NCI-H526 treated with DMSO at 0.1 percent for 48 hours (cell line): ENCODE data around the gene YAP1.
A peak's percentile ranks its signal among the peaks of the same experiment; 100 is the strongest.
"Not testable (repeated sequence)": the region's sequence is repeated elsewhere in the genome, so short reads cannot be mapped to it uniquely, and the experiment has no call there.

Experiments used
- DNase-seq: peaks from one replicate; lab custom pipeline; 2025; lab: John Stamatoyannopoulos, UW

Gene YAP1

DNA sequence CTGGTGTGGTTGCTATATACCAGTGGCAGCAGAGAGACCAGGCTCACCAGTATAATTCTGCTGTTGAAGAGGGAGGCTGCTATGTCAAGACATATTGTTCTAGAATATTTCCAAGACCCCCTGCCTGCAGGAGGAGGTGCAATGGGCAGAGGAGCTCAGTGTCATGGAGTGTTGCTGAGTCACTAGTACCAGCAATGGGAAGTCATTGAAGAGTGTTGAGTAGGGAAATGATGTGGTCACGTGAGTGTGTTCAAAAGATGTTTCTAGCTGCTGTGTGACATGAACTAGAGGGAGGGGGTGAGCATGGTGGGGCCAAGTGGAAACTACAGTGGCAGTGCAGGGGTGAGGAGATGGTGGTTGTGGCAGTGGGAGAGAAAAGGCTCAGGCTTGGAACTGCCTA lies 130.8 kb downstream of the YAP1 start:
- no peak for DNase-seq

GRCh38 chr11:102243399-102243884 lies 133.2 kb downstream of the YAP1 start:
- DNase-seq = no peak

- no peak for DNase-seq
Measured at GRCh38 chr11:102244681-102245409, 134.6 kb downstream of the YAP1 start.

DNA sequence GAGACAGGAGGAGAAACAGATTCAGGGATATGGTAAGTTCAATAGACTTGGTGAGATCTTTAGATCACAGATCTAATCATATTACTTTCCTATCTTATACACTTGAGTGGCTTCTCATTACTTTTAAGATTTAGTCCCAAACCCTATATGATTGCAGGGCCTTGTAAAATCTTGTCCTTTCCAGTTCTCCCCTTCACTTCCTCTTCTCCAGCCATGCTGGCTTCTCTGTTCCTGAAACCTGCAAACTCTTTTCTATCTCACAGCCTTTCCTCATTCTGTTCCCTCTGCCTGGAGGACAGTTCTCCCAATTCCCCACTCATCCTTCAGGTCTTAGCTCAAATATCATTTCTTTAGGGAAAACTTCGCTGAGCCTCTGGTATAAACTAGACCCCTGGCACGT lies 141.2 kb downstream of the YAP1 start:
- DNase-seq = no peak

DNA sequence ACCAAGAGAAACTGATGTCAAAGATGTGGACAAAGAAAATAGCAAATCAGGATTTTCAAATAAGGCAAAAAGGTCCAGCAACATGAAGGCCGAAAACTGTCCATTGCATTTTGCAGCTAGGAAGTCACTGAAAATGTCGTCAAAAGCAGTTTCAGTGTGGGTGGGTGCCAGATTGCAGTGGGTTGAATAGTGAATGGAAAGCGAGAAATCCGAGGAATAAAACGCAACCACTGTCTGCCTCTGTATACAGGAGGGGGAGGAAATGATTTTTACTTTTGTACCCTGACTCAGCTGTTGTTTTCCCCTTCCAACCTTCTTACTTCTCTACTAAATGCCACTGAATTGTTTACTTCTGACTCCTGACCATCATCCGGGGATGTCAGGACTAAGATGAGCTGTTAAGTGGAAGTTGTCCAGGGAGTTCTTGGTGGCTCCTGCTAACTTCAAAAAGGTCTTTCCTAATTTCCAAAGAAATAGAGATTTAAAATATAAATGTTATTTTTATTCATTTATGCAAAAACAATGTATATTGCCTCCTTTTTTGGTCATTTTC lies 142.2 kb downstream of the YAP1 start:
- no peak for DNase-seq

DNA sequence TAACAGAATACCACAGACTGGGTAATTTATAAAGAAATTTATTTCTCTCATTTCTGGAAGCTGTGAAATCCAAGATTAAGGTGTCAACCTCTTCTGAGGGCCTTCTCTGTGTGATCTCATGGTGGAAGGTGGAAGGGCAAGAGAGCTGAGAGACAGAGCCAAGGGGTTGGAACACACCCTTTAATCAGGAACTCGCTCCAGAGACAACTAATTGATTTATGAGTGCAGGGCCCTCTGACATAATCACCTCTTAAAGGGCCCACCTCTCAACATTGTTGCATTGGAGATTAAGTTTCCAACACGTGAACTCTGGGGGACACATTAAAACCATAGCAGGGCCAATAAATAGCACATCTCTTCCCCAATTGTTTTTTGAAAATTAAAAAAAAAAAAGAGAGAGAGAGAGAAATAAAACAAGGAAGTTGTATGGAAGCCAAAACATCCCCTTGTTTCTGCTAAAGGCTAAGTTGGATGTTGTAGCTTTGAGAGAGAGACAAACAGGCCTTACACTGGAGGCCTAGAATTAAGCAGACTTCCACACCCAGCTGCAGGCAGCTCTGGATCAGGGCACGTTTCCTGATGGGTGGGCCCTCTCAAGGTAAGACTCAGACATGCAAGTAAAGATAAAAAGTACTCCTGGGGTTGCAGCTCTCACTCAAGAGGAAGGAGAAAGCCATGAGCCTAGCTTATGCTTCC lies 142.9 kb downstream of the YAP1 start:
- DNase-seq = no peak

DNA sequence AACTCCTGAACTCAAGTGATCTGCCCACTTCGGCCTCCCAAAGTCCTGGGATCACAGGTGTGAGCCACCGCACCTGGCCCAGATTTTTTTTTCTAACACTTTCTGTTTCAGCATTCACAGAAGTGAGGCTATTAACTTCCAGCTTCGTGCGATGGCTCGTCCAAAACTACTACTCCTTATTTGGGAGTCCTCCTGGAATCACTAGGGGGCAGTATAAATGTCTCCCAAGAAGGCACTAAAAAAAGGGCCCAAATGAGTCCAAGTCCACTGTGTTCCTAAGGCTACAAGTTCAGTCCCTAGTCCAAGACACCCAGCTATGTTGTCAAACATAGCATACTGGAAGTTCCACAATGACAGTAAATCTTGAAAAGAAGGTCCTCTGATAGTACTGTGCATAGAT lies 143.8 kb downstream of the YAP1 start:
- DNase-seq = no peak

GRCh38 chr11:102256251-102256650 lies 146.0 kb downstream of the YAP1 start:
- DNase-seq = no peak

DNA sequence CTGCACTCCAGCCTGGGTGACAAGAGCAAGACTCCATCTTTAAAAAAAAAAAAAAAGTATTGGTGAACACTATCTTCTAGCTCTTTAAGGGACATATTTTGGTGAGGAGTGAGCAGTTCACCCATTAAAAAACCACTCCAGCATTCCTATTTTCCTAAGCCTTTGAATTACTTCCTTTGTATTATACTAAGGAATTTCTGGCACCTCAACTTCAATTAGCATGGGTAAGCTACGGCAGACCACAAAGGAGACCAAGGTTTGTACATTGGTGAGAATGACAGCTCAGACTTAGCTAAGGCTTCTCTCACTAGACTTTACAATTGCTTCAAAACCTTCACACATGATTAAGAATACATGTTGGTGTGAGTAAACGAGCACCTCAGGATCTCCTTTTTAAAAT lies 150.0 kb downstream of the YAP1 start:
- DNase-seq = no peak

GRCh38 chr11:102263379-102264003 lies 153.2 kb downstream of the YAP1 start:
- DNase-seq = no peak

- not testable (repeated sequence) for DNase-seq
Measured at GRCh38 chr11:102264704-102265103, 154.5 kb downstream of the YAP1 start.

GRCh38 chr11:102266099-102266498 lies 155.9 kb downstream of the YAP1 start:
- no peak for DNase-seq

DNA sequence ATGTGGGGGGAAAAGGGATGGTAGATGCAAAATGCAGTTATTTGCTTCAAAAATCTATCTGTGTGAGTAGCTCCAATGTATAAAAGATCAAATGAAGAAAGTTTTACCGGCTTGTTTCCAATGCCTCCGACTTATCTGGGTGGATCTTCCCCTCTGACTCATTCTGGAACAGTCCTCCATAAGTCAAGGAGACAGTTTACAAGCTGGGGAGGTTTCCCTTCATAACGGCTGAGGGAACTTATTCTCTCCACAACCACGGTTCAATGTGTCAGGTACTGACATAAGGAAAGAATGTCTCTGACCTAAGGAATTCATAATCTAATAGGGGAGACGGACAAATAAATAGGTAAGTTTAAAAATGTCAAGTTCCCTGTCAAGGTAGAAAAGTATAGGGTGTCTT lies 157.4 kb downstream of the YAP1 start:
- no peak for DNase-seq

GRCh38 chr11:102268083-102268984 lies 158.1 kb downstream of the YAP1 start:
- DNase-seq = peak; percentile 91

GRCh38 chr11:102268985-102269470 lies 158.8 kb downstream of the YAP1 start:
- no peak for DNase-seq

- DNase-seq = no peak
Measured at GRCh38 chr11:102269927-102270326, 159.7 kb downstream of the YAP1 start.

DNA sequence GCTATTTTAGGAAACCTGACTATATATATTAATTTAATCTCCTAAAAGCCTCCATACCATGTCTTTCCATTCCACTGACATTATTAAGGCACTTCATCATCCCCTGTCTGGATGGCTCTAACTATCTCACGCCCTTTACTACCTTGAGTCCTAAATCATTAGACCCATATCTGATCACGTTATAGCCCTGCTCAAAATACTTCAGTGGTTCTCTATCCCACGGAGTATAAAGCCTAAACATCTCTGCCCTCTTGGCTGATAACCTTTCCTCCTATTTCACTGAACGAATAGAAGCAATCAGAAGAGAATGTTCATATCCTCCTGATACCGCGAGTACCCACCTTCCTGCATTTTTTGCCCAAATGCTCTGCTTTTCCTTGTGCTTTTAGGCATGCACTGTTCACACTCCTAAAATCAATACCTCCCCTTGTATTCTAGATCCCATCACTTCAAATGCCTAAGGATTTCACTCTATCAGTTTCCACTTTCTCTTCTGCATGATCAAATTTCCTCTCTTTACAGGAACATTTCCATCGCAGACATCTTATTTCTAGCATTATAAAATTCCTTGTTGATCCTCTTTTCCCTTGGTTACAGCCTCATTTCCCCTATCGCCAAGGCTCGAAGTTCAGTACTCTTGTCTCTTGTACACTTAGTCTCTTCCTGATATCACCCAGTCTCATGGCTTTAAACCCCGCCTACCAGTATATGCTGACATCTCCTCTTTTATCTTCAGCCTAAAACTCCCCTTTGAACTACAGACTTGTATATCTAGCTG lies 162.0 kb downstream of the YAP1 start:
- no peak for DNase-seq

DNA sequence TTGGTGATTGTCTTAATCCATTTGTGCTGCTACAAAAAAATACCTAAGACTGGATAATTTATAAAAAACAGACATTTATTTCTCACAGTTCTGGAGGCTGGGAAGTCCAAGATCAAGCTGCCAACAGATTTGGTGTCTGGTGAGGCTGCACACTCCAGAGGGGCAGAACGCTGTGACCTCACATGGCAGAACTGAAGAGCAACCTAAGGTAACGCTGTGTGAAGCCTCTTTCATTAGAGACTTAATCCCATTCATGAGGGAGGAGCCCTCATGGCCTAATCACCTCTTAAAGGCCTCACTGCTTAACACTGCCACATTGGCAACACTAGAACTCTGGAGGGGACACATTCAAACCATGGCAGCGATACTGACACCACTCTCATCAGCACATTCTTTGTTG lies 164.4 kb downstream of the YAP1 start:
- no peak for DNase-seq

GRCh38 chr11:102276362-102276761 lies 166.1 kb downstream of the YAP1 start:
- no peak for DNase-seq

DNA sequence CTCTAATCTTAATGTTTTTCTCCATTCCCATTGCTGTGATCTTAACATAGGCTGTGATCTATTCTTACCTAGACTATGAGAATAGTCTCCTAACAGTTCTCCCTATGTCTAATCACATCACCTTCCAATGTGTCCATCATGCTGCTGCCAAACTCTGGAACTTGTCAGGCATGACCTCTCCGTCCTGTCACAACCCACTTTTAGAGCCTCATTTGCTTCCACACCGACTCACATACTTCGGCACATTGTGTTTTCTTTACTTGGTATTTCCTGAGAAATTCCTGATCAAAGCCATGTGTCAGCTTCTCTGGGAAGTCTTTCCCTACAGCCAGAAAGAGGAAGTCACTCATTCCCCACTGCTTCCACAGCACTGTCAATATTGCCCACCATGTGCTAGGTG lies 166.5 kb downstream of the YAP1 start:
- no peak for DNase-seq
